Type B pancreatic cell (in vitro differentiated cells): ENCODE results near the gene PID1. TPM values are rescaled to one million over a fixed set of nuclear protein-coding genes. Genes with fewer than 3 reads are reported as not detected.

Source experiments
- DNase-seq: peaks from one replicate; pipeline ENCODE4 v3.0.0; 2021; ENCODE audit warnings: mixed read lengths; ENCODE audit not compliant: unreplicated experiment; ENCODE audit errors: extremely low spot score
- H3K27ac Mint-ChIP-seq: 2 replicates; pipeline ENCODE4 v1.8.0; 2021; ENCODE audit warnings: mild to moderate bottlenecking, mixed read lengths
- H3K27me3 Mint-ChIP-seq: 2 replicates; pipeline ENCODE4 v1.8.0; 2021; ENCODE audit warnings: mixed read lengths
- H3K36me3 Mint-ChIP-seq: 2 replicates; pipeline ENCODE4 v1.8.0; 2021; ENCODE audit warnings: mixed read lengths
- H3K4me1 Mint-ChIP-seq: one replicate; pipeline ENCODE4 v1.8.0; 2021; ENCODE audit warnings: mixed read lengths; ENCODE audit not compliant: unreplicated experiment
- H3K4me3 Mint-ChIP-seq: 2 replicates; pipeline ENCODE4 v1.8.0; 2021; ENCODE audit warnings: mild to moderate bottlenecking, mixed read lengths
- H3K9me3 Mint-ChIP-seq: 2 replicates; pipeline ENCODE4 v1.8.0; 2021; ENCODE audit warnings: mixed read lengths
- total RNA-seq: library from RNA; stranded (reverse); gene quantifications from 2 replicates; pipeline ENCODE4 v1.2.1, GENCODE V29; 2021; ENCODE audit warnings: low replicate concordance
- TF ChIP-seq, protein P1 (sequence below): fragments of 200-600 bp; sonication (generic); conservative IDR thresholded peaks from 2 replicates; pipeline ENCODE4 v1.5.0; 2021; ENCODE audit warnings: antibody characterized with exemption, mild to moderate bottlenecking

Gene PID1
- total RNA-seq, 1 donor from 2014 or later, result 0.92 TPM

- H3K4me1 Mint-ChIP-seq, result peaks cover 8% of the 10 kb centered on the region
- TF ChIP-seq, protein P1, sequence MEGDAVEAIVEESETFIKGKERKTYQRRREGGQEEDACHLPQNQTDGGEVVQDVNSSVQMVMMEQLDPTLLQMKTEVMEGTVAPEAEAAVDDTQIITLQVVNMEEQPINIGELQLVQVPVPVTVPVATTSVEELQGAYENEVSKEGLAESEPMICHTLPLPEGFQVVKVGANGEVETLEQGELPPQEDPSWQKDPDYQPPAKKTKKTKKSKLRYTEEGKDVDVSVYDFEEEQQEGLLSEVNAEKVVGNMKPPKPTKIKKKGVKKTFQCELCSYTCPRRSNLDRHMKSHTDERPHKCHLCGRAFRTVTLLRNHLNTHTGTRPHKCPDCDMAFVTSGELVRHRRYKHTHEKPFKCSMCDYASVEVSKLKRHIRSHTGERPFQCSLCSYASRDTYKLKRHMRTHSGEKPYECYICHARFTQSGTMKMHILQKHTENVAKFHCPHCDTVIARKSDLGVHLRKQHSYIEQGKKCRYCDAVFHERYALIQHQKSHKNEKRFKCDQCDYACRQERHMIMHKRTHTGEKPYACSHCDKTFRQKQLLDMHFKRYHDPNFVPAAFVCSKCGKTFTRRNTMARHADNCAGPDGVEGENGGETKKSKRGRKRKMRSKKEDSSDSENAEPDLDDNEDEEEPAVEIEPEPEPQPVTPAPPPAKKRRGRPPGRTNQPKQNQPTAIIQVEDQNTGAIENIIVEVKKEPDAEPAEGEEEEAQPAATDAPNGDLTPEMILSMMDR, result no peak
- no peaks in the 10 kb centered on the region for H3K9me3 Mint-ChIP-seq
- no peak for DNase-seq
- no peak overlapping the region for H3K4me3 Mint-ChIP-seq
- H3K27me3 Mint-ChIP-seq, result no peaks in the 10 kb centered on the region
- H3K27ac Mint-ChIP-seq, result no peak overlapping the region
- no peaks in the 10 kb centered on the region for H3K36me3 Mint-ChIP-seq
Observed at GRCh38 chr2:229051798-229052197, 219.3 kb downstream of the PID1 start.

DNA sequence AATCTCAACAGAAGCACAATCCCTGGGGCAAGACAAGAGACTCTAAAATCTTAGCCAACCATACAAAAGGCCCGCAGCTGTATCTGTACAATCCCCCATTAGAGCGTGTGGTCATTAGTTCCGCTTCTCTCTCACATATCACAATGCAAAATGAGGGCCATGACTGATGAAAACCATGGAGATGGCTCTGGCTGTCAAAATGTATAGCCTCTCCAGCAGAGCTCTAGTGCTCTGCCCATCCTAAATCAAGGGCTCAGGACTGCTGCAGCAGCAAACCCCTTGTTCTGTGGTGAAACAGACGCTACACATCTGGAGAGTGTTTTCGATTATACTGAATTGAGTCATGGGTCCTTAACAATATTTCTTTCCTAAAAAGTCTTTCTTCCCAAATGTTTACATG is 221.0 kb downstream of the PID1 start:
- peaks cover 8% of the 10 kb centered on the region for H3K4me1 Mint-ChIP-seq
- H3K9me3 Mint-ChIP-seq, result no peaks in the 10 kb centered on the region
- DNase-seq, result no peak
- no peak overlapping the region for H3K4me3 Mint-ChIP-seq
- no peaks in the 10 kb centered on the region for H3K36me3 Mint-ChIP-seq
- no peak overlapping the region for H3K27ac Mint-ChIP-seq
- TF ChIP-seq, protein P1, result no peak
- no peaks in the 10 kb centered on the region for H3K27me3 Mint-ChIP-seq

- H3K36me3 Mint-ChIP-seq, result no peaks in the 10 kb centered on the region
- TF ChIP-seq, protein P1, result no peak
- peaks cover 8% of the 10 kb centered on the region for H3K4me1 Mint-ChIP-seq
- H3K9me3 Mint-ChIP-seq, result no peaks in the 10 kb centered on the region
- no peak for DNase-seq
- no peak overlapping the region for H3K27ac Mint-ChIP-seq
- H3K4me3 Mint-ChIP-seq, result no peak overlapping the region
- H3K27me3 Mint-ChIP-seq, result peaks cover 2% of the 10 kb centered on the region
Observed at GRCh38 chr2:229048134-229048533, 223.0 kb downstream of the PID1 start.

DNA sequence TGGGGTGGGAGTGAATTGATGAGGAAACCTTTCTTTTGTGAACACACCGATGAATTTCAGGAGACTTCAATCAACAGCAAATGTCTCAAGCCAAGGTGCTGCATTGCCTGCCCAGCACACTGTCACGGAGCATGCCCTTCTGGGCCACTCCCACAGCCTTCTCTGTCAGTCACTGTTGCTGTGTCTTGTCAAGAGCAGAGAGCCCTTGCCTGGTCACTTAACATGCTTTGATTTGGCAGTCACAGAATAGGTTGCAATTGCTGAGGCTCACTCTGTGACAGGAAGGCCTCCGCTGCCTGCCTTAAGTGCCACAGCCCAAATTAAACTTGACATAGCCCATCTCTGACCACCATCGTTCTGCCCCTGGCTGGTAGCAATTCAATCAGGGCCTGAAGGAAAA is 225.4 kb downstream of the PID1 start:
- no peaks in the 10 kb centered on the region for H3K9me3 Mint-ChIP-seq
- H3K4me3 Mint-ChIP-seq, result no peak overlapping the region
- H3K36me3 Mint-ChIP-seq, result no peaks in the 10 kb centered on the region
- TF ChIP-seq, protein P1, result no peak
- peaks cover 8% of the 10 kb centered on the region for H3K4me1 Mint-ChIP-seq
- no peak for DNase-seq
- peaks cover 2% of the 10 kb centered on the region for H3K27me3 Mint-ChIP-seq
- no peak overlapping the region for H3K27ac Mint-ChIP-seq

- Mint-ChIP-seq H3K4me3 (no peak overlapping the region), H3K9me3 (no peaks in the 10 kb centered on the region), H3K36me3 (no peaks in the 10 kb centered on the region), H3K27me3 (peaks cover 2% of the 10 kb centered on the region), H3K4me1 (no peaks in the 10 kb centered on the region), H3K27ac (no peak overlapping the region)
- no peak for DNase-seq
- TF ChIP-seq, protein P1, result no peak
Observed at GRCh38 chr2:229044581-229044980, 226.5 kb downstream of the PID1 start.

DNA sequence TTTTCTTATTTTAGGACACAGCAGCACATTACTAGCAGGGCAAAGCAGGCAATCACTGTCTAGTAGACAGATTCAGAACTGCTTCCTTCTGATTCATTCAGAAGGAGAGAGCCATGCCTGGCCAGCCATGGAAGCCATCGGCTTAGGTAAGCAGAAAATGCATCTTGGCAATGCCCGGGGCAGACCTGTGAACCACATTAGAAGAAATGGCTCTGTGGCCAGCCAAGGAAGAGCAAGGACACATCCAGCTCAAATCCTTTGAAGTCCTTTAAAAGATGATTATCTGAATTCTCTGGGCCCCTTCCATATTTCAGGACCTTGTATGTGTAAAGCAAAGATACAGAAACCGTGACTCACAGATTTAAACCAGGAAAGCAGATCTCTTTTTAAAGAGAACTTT is 227.4 kb downstream of the PID1 start:
- H3K27me3 Mint-ChIP-seq, result peaks cover 2% of the 10 kb centered on the region
- TF ChIP-seq, protein P1, result no peak
- H3K9me3 Mint-ChIP-seq, result no peaks in the 10 kb centered on the region
- no peak overlapping the region for H3K4me3 Mint-ChIP-seq
- no peaks in the 10 kb centered on the region for H3K4me1 Mint-ChIP-seq
- H3K27ac Mint-ChIP-seq, result no peak overlapping the region
- H3K36me3 Mint-ChIP-seq, result no peaks in the 10 kb centered on the region
- DNase-seq, result no peak
